Measurements from ENCODE around the gene CAMK1D.
"Not testable (repeated sequence)": the region's sequence is repeated elsewhere in the genome, so short reads cannot be mapped to it uniquely, and the experiment has no call there.

The CAMK1D gene

DNA sequence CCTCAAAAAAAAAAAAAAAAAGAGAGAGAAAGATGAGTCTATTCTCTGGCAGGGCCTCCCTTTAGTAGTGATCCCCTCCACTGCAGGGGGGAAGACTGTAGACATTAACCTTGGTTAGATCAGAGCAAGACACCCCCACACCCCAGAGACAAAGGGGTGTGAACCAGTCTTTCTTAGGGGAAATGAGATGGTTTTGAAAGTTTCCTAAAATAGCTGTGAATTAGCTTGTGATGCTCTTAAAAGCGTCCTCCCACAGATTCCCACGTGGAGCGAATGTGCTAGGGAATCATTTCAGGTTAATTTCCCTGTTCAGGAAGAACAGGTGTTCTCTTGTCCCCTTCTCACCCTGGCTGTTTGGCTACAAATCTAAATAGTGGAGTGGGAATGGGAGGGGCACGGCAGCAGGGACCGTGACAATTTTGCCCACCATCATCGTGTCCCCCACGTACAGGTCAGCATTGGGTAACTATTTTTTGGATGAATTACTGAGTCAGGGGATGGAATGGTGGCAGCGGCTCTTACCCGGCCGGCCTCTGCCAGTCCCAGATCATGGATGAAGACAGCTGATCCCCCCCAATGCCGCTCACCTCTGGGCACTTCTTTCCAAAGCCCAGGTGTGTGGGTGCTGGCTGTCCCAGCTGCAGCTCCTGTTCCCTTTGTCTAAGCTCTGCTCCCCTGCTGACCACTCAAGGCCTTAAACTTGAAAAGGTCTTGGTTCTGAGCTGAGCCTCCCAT, 499.3 kb downstream of the CAMK1D start:
- H3K4me3 ChIP-seq (ENCODE audit: low read depth, low read length): no peak overlapping the region
- H3K27me3 ChIP-seq (ENCODE audit: insufficient read depth, low read length): peaks cover 15% of the 10 kb centered on the region; the same call in 1 of the 2 replicates
- no peak overlapping the region for H2AFZ ChIP-seq (ENCODE audit: low read length, unreplicated experiment)
- H3K27ac ChIP-seq (ENCODE audit: low read depth, low read length): no peak overlapping the region
- no peaks in the 10 kb centered on the region for H3K79me2 ChIP-seq (ENCODE audit: control insufficient read depth, insufficient read depth, low read length, unreplicated experiment)
- H3K36me3 ChIP-seq (ENCODE audit: insufficient read depth, low read length): no peaks in the 10 kb centered on the region
- H3K4me1 ChIP-seq (ENCODE audit: control insufficient read depth, insufficient read depth, low read length, unreplicated experiment): peaks cover 21% of the 10 kb centered on the region

DNA sequence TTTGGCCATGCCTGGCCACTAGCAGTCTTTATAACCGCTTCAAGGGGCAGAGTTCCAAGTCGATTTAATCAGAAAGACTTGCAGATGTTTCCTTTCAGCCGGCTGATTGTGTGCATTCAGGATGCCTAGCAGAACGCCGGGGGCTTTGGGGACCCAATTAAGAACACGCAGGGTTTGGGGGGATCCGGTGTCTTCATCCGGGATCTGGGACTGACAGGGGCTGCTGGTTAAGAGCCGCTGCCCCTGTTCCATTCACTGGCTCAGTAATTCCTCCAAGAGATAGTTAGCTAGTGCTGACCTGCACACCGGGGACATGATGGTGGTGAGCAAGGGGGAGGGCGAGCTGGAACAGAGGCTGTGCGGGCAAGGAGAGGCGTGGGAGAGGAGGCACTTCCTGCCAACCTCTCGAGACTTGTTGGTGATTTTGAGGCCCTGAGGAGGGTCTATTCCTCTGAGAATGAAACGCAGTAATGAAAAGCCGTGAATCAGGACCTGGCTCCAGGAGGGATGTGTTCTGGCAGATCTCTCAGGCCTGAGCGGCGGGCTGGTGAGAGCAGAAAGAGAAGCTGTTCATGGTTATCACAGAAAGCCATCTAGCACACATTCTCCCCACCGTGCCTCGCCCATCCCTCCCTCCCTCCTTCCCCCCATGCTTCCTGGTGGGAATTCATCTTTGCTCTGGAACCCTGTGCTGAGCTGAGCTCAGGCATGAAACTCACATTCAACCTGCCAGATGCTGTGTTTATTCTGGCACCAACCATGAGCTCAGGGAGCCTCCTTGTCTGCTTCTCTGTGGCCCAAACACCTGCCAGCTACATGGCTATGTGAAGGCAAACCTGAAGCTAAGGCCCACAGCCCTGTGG, 500.2 kb downstream of the CAMK1D start:
- Histone ChIP-seq H3K27ac (ENCODE audit: low read depth, low read length) (no peak overlapping the region), H2AFZ (ENCODE audit: low read length, unreplicated experiment) (no peak overlapping the region), H3K4me3 (ENCODE audit: low read depth, low read length) (no peak overlapping the region), H3K36me3 (ENCODE audit: insufficient read depth, low read length) (no peaks in the 10 kb centered on the region), H3K27me3 (ENCODE audit: insufficient read depth, low read length) (peaks cover 18% of the 10 kb centered on the region; the same call in 1 of the 2 replicates), H3K4me1 (ENCODE audit: control insufficient read depth, insufficient read depth, low read length, unreplicated experiment) (peaks cover 19% of the 10 kb centered on the region), H3K79me2 (ENCODE audit: control insufficient read depth, insufficient read depth, low read length, unreplicated experiment) (no peaks in the 10 kb centered on the region)

DNA sequence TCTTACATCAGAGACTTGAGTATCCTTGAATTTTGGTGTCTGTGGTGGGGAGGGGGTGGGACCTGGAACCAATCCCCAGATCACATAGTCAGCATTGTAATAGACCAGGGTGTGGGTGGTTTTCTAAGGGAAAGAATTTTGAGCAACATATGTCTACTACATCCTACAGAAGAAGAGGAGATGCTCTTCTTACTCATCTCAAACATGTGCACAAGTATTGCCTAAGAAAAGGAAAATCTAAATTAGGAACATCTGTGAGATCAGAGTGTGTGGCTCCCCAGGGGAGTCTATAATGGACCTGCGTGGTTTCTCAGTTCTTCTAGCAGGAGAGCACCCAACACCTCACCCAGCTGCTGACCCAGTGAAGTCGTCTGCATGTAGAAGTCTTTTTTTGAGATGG, 503.3 kb downstream of the CAMK1D start:
- H3K36me3 ChIP-seq (ENCODE audit: insufficient read depth, low read length): no peaks in the 10 kb centered on the region
- H3K79me2 ChIP-seq (ENCODE audit: control insufficient read depth, insufficient read depth, low read length, unreplicated experiment): no peaks in the 10 kb centered on the region
- H3K27ac ChIP-seq (ENCODE audit: low read depth, low read length): no peak overlapping the region
- H3K4me1 ChIP-seq (ENCODE audit: control insufficient read depth, insufficient read depth, low read length, unreplicated experiment): no peaks in the 10 kb centered on the region
- H3K27me3 ChIP-seq (ENCODE audit: insufficient read depth, low read length): peaks cover 32% of the 10 kb centered on the region; the same call in 1 of the 2 replicates
- H2AFZ ChIP-seq (ENCODE audit: low read length, unreplicated experiment): no peak overlapping the region
- no peak overlapping the region for H3K4me3 ChIP-seq (ENCODE audit: low read depth, low read length)

DNA sequence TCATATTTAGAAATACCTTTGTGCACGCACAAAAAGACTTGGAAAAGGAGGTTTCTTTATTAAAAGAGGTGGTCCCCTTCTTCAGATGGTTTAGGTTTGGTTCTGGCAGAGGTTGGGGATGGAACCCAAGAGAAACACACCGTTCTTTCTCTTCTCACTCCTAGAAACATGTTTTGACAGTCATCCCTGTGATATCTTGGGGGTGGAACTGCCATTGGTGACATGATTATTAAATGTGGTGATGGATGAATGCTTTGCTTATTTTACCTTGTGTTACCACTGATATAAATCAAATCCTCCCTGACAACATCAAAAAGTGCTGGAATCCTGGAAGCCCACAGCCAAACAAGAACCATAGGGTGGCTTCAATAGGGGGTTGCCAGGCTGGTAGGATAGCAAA, 505.6 kb downstream of the CAMK1D start:
- no peak overlapping the region for H2AFZ ChIP-seq (ENCODE audit: low read length, unreplicated experiment)
- H3K4me3 ChIP-seq (ENCODE audit: low read depth, low read length): no peak overlapping the region
- no peak overlapping the region for H3K27ac ChIP-seq (ENCODE audit: low read depth, low read length)
- no peaks in the 10 kb centered on the region for H3K4me1 ChIP-seq (ENCODE audit: control insufficient read depth, insufficient read depth, low read length, unreplicated experiment)
- H3K79me2 ChIP-seq (ENCODE audit: control insufficient read depth, insufficient read depth, low read length, unreplicated experiment): no peaks in the 10 kb centered on the region
- H3K36me3 ChIP-seq (ENCODE audit: insufficient read depth, low read length): no peaks in the 10 kb centered on the region
- peaks cover 20% of the 10 kb centered on the region; the same call in 1 of the 2 replicates for H3K27me3 ChIP-seq (ENCODE audit: insufficient read depth, low read length)

DNA sequence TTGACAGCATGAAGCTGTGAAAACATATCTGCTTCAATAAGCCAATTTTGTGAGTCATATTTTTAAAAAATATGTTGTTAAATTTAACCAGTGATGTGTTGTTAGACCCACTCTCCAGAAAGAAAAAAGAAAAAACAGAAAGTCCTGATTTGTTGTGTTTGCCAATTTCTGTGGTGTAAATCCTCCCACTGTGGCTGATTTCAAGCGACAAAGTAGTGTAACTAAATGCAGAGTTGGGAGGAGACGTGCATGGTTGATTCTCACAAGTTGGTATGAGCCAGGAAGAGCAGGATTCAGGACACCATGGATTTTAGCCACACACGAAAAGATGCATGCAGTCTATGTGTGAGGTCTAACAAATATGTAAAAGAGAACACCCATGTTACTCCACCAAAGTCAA, 513.1 kb downstream of the CAMK1D start:
- no peak overlapping the region for H2AFZ ChIP-seq (ENCODE audit: low read length, unreplicated experiment)
- H3K36me3 ChIP-seq (ENCODE audit: insufficient read depth, low read length): no peaks in the 10 kb centered on the region
- peaks cover 10% of the 10 kb centered on the region; the same call in 1 of the 2 replicates for H3K27me3 ChIP-seq (ENCODE audit: insufficient read depth, low read length)
- H3K4me1 ChIP-seq (ENCODE audit: control insufficient read depth, insufficient read depth, low read length, unreplicated experiment): no peaks in the 10 kb centered on the region
- no peak overlapping the region for H3K4me3 ChIP-seq (ENCODE audit: low read depth, low read length)
- H3K27ac ChIP-seq (ENCODE audit: low read depth, low read length): no peak overlapping the region
- no peaks in the 10 kb centered on the region for H3K79me2 ChIP-seq (ENCODE audit: control insufficient read depth, insufficient read depth, low read length, unreplicated experiment)

DNA sequence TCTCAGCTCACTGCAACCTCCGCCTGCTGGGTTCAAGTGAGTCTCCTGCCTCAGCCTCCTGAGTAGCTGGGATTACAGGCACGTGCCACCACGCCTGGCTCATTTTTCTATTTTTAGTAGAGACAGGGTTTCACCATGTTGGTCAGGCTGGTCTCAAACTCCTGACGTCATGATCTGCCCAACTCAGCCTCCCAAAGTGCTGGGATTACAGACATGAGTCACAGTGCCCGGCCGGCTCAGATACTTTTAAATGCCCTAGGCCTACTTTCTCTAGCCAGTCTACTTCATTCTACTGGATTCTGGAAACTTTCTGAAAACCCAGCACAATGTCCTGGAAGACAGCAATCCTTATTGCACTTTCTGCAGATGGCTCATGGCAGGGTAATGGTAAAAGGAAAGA, 516.2 kb downstream of the CAMK1D start:
- H3K79me2 ChIP-seq (ENCODE audit: control insufficient read depth, insufficient read depth, low read length, unreplicated experiment); H3K27ac ChIP-seq (ENCODE audit: low read depth, low read length); H3K27me3 ChIP-seq (ENCODE audit: insufficient read depth, low read length); H2AFZ ChIP-seq (ENCODE audit: low read length, unreplicated experiment); H3K36me3 ChIP-seq (ENCODE audit: insufficient read depth, low read length); H3K4me3 ChIP-seq (ENCODE audit: low read depth, low read length); H3K4me1 ChIP-seq (ENCODE audit: control insufficient read depth, insufficient read depth, low read length, unreplicated experiment): not testable (repeated sequence)

DNA sequence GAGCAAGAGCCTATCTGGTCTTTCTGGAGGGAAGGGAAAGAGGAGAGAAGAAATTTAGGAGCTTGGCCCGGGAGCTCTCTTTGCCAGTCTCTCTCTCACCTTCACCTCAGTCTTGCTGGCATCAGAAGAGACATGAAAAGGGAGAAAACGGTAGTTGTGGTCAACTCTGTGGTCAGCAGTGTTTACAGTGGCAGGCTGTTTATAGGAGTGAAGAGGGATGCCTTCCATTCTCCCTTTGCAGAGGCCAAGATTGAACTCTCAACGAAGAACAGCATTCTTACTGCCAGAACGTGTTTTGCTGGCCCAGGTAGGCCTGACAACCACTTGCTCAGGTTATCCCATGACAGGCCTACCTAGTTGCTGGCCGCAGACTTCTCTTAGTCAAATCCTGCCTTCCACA, 518.9 kb downstream of the CAMK1D start:
- H3K27me3 ChIP-seq (ENCODE audit: insufficient read depth, low read length): peaks cover 10% of the 10 kb centered on the region
- H3K36me3 ChIP-seq (ENCODE audit: insufficient read depth, low read length): no peaks in the 10 kb centered on the region
- no peaks in the 10 kb centered on the region for H3K4me1 ChIP-seq (ENCODE audit: control insufficient read depth, insufficient read depth, low read length, unreplicated experiment)
- no peaks in the 10 kb centered on the region for H3K79me2 ChIP-seq (ENCODE audit: control insufficient read depth, insufficient read depth, low read length, unreplicated experiment)
- H3K27ac ChIP-seq (ENCODE audit: low read depth, low read length): no peak overlapping the region
- no peak overlapping the region for H2AFZ ChIP-seq (ENCODE audit: low read length, unreplicated experiment)
- no peak overlapping the region for H3K4me3 ChIP-seq (ENCODE audit: low read depth, low read length)

DNA sequence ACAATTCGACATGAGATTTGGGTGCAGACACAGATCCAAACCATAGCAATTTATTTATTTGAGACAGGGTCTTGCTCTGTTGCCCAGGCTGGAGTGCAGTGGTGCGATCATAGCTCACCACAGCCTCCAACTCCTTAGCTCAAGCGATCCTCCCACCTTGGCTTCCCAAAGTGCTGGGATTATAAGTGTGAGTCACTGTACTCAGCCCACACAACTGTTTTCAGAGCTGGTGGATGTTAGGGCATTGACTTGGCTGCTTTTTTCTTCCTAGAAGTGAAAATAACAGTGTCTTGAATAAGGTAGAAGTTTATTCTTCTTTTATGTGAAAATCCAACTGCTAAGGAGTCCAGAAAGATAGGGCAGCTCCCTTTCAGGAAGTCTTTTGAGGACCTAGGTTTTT, 520.1 kb downstream of the CAMK1D start:
- Histone ChIP-seq H2AFZ (ENCODE audit: low read length, unreplicated experiment) (no peak overlapping the region), H3K4me3 (ENCODE audit: low read depth, low read length) (no peak overlapping the region), H3K4me1 (ENCODE audit: control insufficient read depth, insufficient read depth, low read length, unreplicated experiment) (no peaks in the 10 kb centered on the region), H3K27ac (ENCODE audit: low read depth, low read length) (no peak overlapping the region), H3K36me3 (ENCODE audit: insufficient read depth, low read length) (no peaks in the 10 kb centered on the region), H3K79me2 (ENCODE audit: control insufficient read depth, insufficient read depth, low read length, unreplicated experiment) (no peaks in the 10 kb centered on the region), H3K27me3 (ENCODE audit: insufficient read depth, low read length) (peaks cover 11% of the 10 kb centered on the region)

DNA sequence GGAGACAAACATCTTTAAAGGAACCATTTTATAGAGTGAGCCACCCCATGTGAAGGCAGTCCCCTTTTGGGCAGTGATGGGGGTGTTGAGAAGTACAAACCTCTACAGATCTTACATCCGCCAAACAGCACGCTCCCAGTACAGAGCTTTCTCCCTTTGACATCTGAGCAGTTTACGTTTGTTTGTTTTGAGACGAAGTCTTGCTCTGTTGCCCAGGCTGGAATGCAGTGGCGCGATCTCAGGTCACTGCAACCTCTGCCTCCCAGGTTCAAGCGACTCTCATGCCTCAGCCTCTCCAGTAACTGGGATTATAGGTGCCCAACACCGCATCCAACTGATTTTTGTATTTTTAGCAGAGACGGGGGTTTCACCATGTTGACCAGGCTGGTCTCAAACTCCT, 523.2 kb downstream of the CAMK1D start:
- no peak overlapping the region for H3K27ac ChIP-seq (ENCODE audit: low read depth, low read length)

DNA sequence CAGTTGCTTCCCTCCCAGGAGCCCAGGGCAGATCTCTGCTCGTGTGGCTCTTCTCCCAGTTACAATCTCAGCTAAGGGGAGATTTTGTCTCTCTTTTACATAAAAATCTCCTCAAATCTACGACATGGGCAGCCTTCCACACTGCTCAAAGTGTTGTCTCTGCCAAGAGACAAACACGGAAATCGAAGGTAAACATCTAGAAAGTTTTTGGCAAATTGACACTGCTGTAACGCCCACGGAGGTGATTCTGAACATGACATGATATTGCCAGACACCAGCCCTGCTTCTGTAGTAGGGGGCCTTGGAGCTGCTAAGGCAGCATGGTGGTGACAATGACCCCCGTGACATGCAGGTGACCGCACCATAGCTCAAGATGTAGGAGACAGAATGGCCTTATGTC, 523.8 kb downstream of the CAMK1D start:
- Histone ChIP-seq H3K79me2 (ENCODE audit: control insufficient read depth, insufficient read depth, low read length, unreplicated experiment) (no peaks in the 10 kb centered on the region), H3K4me1 (ENCODE audit: control insufficient read depth, insufficient read depth, low read length, unreplicated experiment) (no peaks in the 10 kb centered on the region), H3K4me3 (ENCODE audit: low read depth, low read length) (no peak overlapping the region), H2AFZ (ENCODE audit: low read length, unreplicated experiment) (no peak overlapping the region), H3K27me3 (ENCODE audit: insufficient read depth, low read length) (peaks cover 16% of the 10 kb centered on the region), H3K36me3 (ENCODE audit: insufficient read depth, low read length) (no peaks in the 10 kb centered on the region), H3K27ac (ENCODE audit: low read depth, low read length) (no peak overlapping the region)

More for the DNA sequence above, 523.2 kb downstream of the CAMK1D start:
- Histone ChIP-seq H2AFZ (ENCODE audit: low read length, unreplicated experiment) (no peak overlapping the region), H3K4me3 (ENCODE audit: low read depth, low read length) (no peak overlapping the region), H3K4me1 (ENCODE audit: control insufficient read depth, insufficient read depth, low read length, unreplicated experiment) (no peaks in the 10 kb centered on the region), H3K27me3 (ENCODE audit: insufficient read depth, low read length) (peaks cover 15% of the 10 kb centered on the region), H3K36me3 (ENCODE audit: insufficient read depth, low read length) (no peaks in the 10 kb centered on the region), H3K79me2 (ENCODE audit: control insufficient read depth, insufficient read depth, low read length, unreplicated experiment) (no peaks in the 10 kb centered on the region)

DNA sequence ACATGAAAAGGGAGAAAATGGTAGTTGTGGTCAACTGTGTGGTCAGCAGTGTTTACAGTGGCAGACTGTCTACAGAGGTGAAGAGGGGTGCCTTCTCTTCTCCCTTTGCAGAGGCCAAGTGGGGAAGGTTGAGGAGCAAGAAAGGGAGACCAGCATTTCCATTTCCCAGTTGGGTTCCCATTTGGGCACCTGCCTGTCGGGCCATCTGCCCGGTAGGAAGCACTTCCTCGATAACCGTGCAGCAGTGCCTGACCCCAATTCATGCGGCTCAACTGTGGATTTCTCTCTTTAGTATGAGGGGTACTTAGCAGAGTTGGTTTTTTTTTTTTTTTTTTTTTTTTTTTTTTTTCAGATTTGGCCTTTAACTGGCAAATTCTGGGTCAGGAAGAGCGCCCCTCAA, 525.2 kb downstream of the CAMK1D start:
- peaks cover 28% of the 10 kb centered on the region for H3K27me3 ChIP-seq (ENCODE audit: insufficient read depth, low read length)
- H3K36me3 ChIP-seq (ENCODE audit: insufficient read depth, low read length): no peaks in the 10 kb centered on the region
- no peaks in the 10 kb centered on the region for H3K4me1 ChIP-seq (ENCODE audit: control insufficient read depth, insufficient read depth, low read length, unreplicated experiment)
- no peak overlapping the region for H3K4me3 ChIP-seq (ENCODE audit: low read depth, low read length)
- no peak overlapping the region for H2AFZ ChIP-seq (ENCODE audit: low read length, unreplicated experiment)
- no peak overlapping the region for H3K27ac ChIP-seq (ENCODE audit: low read depth, low read length)
- H3K79me2 ChIP-seq (ENCODE audit: control insufficient read depth, insufficient read depth, low read length, unreplicated experiment): no peaks in the 10 kb centered on the region

Measured in ACC112 (cell line).